Gastroesophageal sphincter (tissue), 3 donors: ENCODE data around the gene ACSL6.

ENCODE experiments used
- POLR2A ChIP-seq, 2 donors: fragments of 450-650 bp; IDR thresholded peaks; one replicate each; pipeline ENCODE4 v1.6.1; 2017; ENCODE audit warnings: antibody characterized with exemption in 2 of 2, mild to moderate bottlenecking in 2 of 2, moderate library complexity in 1 of 2
- TF ChIP-seq, protein P1 (sequence below), 4 experiments: fragments of 200-600 bp in 2 of 4; fragments of 450-650 bp in 2 of 4; sonication (generic) in 1 of 4; IDR thresholded peaks; one replicate each; pipeline ENCODE4 v1.5.1; 2017 to 2019; ENCODE audit warnings: antibody characterized with exemption in 4 of 4, mild to moderate bottlenecking in 2 of 4, moderate library complexity in 2 of 4

DNA sequence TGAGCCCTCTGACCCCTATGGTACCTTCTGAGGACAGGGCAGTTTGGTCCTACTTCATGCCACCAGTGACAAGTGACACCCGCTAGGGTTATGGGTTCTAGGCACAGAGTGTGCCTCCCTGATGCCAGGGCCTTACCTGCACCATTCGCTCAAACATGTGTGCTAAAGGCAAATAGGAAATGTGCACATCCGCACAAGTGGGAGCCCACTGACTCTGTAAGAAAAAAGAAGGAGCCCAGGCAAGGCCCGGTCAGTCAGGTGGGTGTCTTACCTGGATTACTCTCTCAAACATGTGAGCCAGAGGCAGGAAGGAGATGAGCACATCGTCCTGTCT, 36.9 kb downstream of the ACSL6 start:
- TF ChIP-seq, protein P1, sequence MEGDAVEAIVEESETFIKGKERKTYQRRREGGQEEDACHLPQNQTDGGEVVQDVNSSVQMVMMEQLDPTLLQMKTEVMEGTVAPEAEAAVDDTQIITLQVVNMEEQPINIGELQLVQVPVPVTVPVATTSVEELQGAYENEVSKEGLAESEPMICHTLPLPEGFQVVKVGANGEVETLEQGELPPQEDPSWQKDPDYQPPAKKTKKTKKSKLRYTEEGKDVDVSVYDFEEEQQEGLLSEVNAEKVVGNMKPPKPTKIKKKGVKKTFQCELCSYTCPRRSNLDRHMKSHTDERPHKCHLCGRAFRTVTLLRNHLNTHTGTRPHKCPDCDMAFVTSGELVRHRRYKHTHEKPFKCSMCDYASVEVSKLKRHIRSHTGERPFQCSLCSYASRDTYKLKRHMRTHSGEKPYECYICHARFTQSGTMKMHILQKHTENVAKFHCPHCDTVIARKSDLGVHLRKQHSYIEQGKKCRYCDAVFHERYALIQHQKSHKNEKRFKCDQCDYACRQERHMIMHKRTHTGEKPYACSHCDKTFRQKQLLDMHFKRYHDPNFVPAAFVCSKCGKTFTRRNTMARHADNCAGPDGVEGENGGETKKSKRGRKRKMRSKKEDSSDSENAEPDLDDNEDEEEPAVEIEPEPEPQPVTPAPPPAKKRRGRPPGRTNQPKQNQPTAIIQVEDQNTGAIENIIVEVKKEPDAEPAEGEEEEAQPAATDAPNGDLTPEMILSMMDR (IDR thresholded peaks at IDR 0.05) = no peak
- no peak for TF ChIP-seq POLR2A (IDR thresholded peaks at IDR 0.05)
